H9 (cell line): ENCODE data around the gene BMPER. TPM values are rescaled to one million over a fixed set of nuclear protein-coding genes. Genes with fewer than 3 reads are reported as not detected.

ENCODE experiments used
- DNase-seq: peaks from one replicate; pipeline ENCODE4 v3.0.0-alpha.2; 2017
- H2AFZ ChIP-seq: one replicate; pipeline ENCODE4 v1.6.1; 2013; ENCODE audit warnings: mild to moderate bottlenecking, low read length, control low read depth, moderate library complexity
- H2AK5ac ChIP-seq: 2 replicates; pipeline ENCODE4 v1.6.1; 2013; ENCODE audit warnings: low read length, control low read depth, mixed read lengths; ENCODE audit not compliant: insufficient read length
- H2BK120ac ChIP-seq: one replicate; pipeline ENCODE4 v1.6.1; 2013; ENCODE audit warnings: low read depth, mild to moderate bottlenecking, low read length, control low read depth, inconsistent platforms; ENCODE audit not compliant: poor library complexity, severe bottlenecking
- H2BK12ac ChIP-seq: 2 replicates; pipeline ENCODE4 v1.6.1; 2013; ENCODE audit warnings: low read length, control low read depth, mixed read lengths, low read depth; ENCODE audit not compliant: insufficient read length
- H2BK15ac ChIP-seq: 2 replicates; pipeline ENCODE4 v1.6.1; 2013; ENCODE audit warnings: low read depth, low read length, control low read depth
- H2BK20ac ChIP-seq: one replicate; pipeline ENCODE4 v1.6.1; 2013; ENCODE audit warnings: low read depth, mild to moderate bottlenecking, low read length, control low read depth, inconsistent platforms; ENCODE audit not compliant: poor library complexity, severe bottlenecking
- H2BK5ac ChIP-seq: 2 replicates; pipeline ENCODE4 v1.6.1; 2013; ENCODE audit warnings: low read length, control low read depth, mixed read lengths; ENCODE audit not compliant: insufficient read length
- H3K14ac ChIP-seq: 2 replicates; pipeline ENCODE4 v1.6.1; 2013; ENCODE audit warnings: low read length, control low read depth; ENCODE audit not compliant: insufficient read depth
- H3K18ac ChIP-seq: 2 replicates; pipeline ENCODE4 v1.6.1; 2013; ENCODE audit warnings: low read depth, mild to moderate bottlenecking, mixed read lengths, low read length, control low read depth; ENCODE audit not compliant: insufficient read length
- H3K23ac ChIP-seq: 2 replicates; pipeline ENCODE4 v1.6.1; 2013; ENCODE audit warnings: low read length, control low read depth, mixed read lengths, low read depth; ENCODE audit not compliant: insufficient read length
- H3K23me2 ChIP-seq: 2 replicates; pipeline ENCODE4 v1.6.1; 2013; ENCODE audit warnings: low read depth, mild to moderate bottlenecking, mixed read lengths, low read length, control low read depth; ENCODE audit not compliant: insufficient read length, poor library complexity, severe bottlenecking
- H3K27ac ChIP-seq: 2 replicates; pipeline ENCODE4 v1.5.1; 2013; ENCODE audit warnings: low read length, control low read depth, mixed read lengths, low read depth; ENCODE audit not compliant: insufficient read length
- H3K27me3 ChIP-seq: 2 replicates; pipeline ENCODE4 v1.6.1; 2013; ENCODE audit warnings: low read length, control low read depth, inconsistent platforms; ENCODE audit not compliant: insufficient read depth
- H3K4ac ChIP-seq: 2 replicates; pipeline ENCODE4 v1.6.1; 2013; ENCODE audit warnings: low read depth, mild to moderate bottlenecking, control low read depth, inconsistent platforms, low read length, moderate library complexity
- H3K4me1 ChIP-seq: 2 replicates; pipeline ENCODE4 v1.6.1; 2013; ENCODE audit warnings: low read length, control low read depth, inconsistent platforms; ENCODE audit not compliant: insufficient read depth
- H3K4me2 ChIP-seq: 2 replicates; pipeline ENCODE4 v1.6.1; 2013; ENCODE audit warnings: low read length, control low read depth, mixed read lengths; ENCODE audit not compliant: insufficient read length, insufficient read depth
- H3K56ac ChIP-seq: 2 replicates; pipeline ENCODE4 v1.6.1; 2013; ENCODE audit warnings: low read depth, mild to moderate bottlenecking, mixed read lengths, low read length, control low read depth; ENCODE audit not compliant: insufficient read length
- H3K79me1 ChIP-seq: 2 replicates; pipeline ENCODE4 v1.6.1; 2013; ENCODE audit warnings: low read depth, mild to moderate bottlenecking, moderate library complexity, low read length, control low read depth, inconsistent platforms; ENCODE audit not compliant: insufficient read depth, poor library complexity, severe bottlenecking
- H3K79me2 ChIP-seq: 2 replicates; pipeline ENCODE4 v1.6.1; 2013; ENCODE audit warnings: low read length, control low read depth, inconsistent platforms; ENCODE audit not compliant: insufficient read depth
- H3K9ac ChIP-seq: 2 replicates; pipeline ENCODE4 v1.6.1; 2013; ENCODE audit warnings: low read length, control low read depth, mixed read lengths; ENCODE audit not compliant: insufficient read length; ENCODE audit errors: extremely low read depth
- H3K9me3 ChIP-seq: one replicate; pipeline ENCODE4 v1.6.1; 2013; ENCODE audit warnings: low read depth, low read length, inconsistent platforms; ENCODE audit not compliant: control insufficient read depth
- H3T11ph ChIP-seq: one replicate; pipeline ENCODE4 v1.6.1; 2013; ENCODE audit warnings: mild to moderate bottlenecking, low read length, control low read depth, inconsistent platforms
- H4K20me1 ChIP-seq: one replicate; pipeline ENCODE4 v1.6.1; 2013; ENCODE audit not compliant: control insufficient read depth, insufficient read length, insufficient read depth
- H4K5ac ChIP-seq: 2 replicates; pipeline ENCODE4 v1.6.1; 2013; ENCODE audit warnings: low read depth, mild to moderate bottlenecking, mixed read lengths, low read length, control low read depth; ENCODE audit not compliant: insufficient read length
- H4K8ac ChIP-seq: replicated peaks from 2 replicates; pipeline ENCODE4 v1.6.1; 2013; ENCODE audit warnings: low read length, control low read depth, mixed read lengths, low read depth; ENCODE audit not compliant: insufficient read length
- H4K91ac ChIP-seq: 2 replicates; pipeline ENCODE4 v1.6.1; 2013; ENCODE audit warnings: low read depth, mild to moderate bottlenecking, moderate library complexity, mixed read lengths, low read length, control low read depth; ENCODE audit not compliant: insufficient read length
- H3K27ac Mint-ChIP-seq, 3 experiments: 2 replicates in 2 of 3; 3 replicates in 1 of 3; pipeline ENCODE4 v1.8.0; 2020 to 2021; ENCODE audit warnings: mixed read lengths in 3 of 3, mild to moderate bottlenecking in 1 of 3, moderate library complexity in 1 of 3
- H3K27me3 Mint-ChIP-seq: 2 replicates; pipeline ENCODE4 v1.8.0; 2021; ENCODE audit warnings: low read depth, mild to moderate bottlenecking, moderate library complexity, mixed read lengths
- H3K36me3 Mint-ChIP-seq, 3 experiments: 2 replicates in 2 of 3; 3 replicates in 1 of 3; pipeline ENCODE4 v1.8.0; 2020 to 2021; ENCODE audit warnings: low read depth in 3 of 3, mixed read lengths in 3 of 3; ENCODE audit not compliant: insufficient read depth in 1 of 3
- H3K4me1 Mint-ChIP-seq, 2 experiments: 2 replicates each; pipeline ENCODE4 v1.8.0; 2020; ENCODE audit warnings: mixed read lengths in 2 of 2
- H3K4me3 Mint-ChIP-seq, 2 experiments: 2 replicates in 1 of 2; 3 replicates in 1 of 2; pipeline ENCODE4 v1.8.0; 2020 to 2021; ENCODE audit warnings: mild to moderate bottlenecking in 2 of 2, mixed read lengths in 2 of 2, moderate library complexity in 1 of 2
- H3K9me3 Mint-ChIP-seq, 2 experiments: 2 replicates in 1 of 2; 3 replicates in 1 of 2; pipeline ENCODE4 v1.8.0; 2020; ENCODE audit warnings: mild to moderate bottlenecking in 2 of 2, mixed read lengths in 2 of 2, moderate library complexity in 1 of 2
- CTCF ChIP-seq: fragments of 200-600 bp; sonication (generic); conservative IDR thresholded peaks from 3 replicates; pipeline ENCODE4 v1.8.0; 2021; ENCODE audit warnings: antibody characterized with exemption, mild to moderate bottlenecking
- WGBS: extraction: QIAGEN DNeasy Blood & Tissue Kit; methylation state at CpG from one replicate; pipeline ENCODE4 v1.1.7; 2013; ENCODE audit warnings: missing lambda C conversion rate, low lambda C conversion rate, mixed read lengths; ENCODE audit not compliant: insufficient read length; ENCODE audit errors: extremely low coverage; 5-methylcytosine and 5-hydroxymethylcytosine counted together
- total RNA-seq: library from RNA; stranded (reverse); gene quantifications from 2 replicates; pipeline ENCODE4 v1.2.1, GENCODE V29; 2021

Gene BMPER
- total RNA-seq, 1 experiment from 2014 or later = 0.20 TPM

GRCh38 chr7:34140066-34140465 is 234.7 kb downstream of the BMPER start:
- Mint-ChIP-seq H3K9me3 (no peaks in the 10 kb centered on the region), H3K36me3 (no peaks in the 10 kb centered on the region), H3K27ac (no peak overlapping the region), H3K27me3 (peaks cover 1% of the 10 kb centered on the region; the same call in 1 of the 2 replicates), H3K4me1 (peaks cover 22% of the 10 kb centered on the region in 2 experiments), H3K4me3 (no peak overlapping the region)
- no peak overlapping the region for H4K8ac ChIP-seq
- no peak overlapping the region for H3T11ph ChIP-seq
- no peaks in the 10 kb centered on the region for H3K9me3 ChIP-seq
- no peak overlapping the region for H2BK20ac ChIP-seq
- H3K18ac ChIP-seq = no peak overlapping the region
- no peaks in the 10 kb centered on the region for H3K79me2 ChIP-seq
- H3K23me2 ChIP-seq = no peaks in the 10 kb centered on the region
- H2AFZ ChIP-seq = no peak overlapping the region
- no peak overlapping the region for H2BK120ac ChIP-seq
- no peak overlapping the region for H2BK12ac ChIP-seq
- H3K27me3 ChIP-seq = no peaks in the 10 kb centered on the region
- no peak overlapping the region for H4K91ac ChIP-seq
- H3K4ac ChIP-seq = no peak overlapping the region
- H3K4me2 ChIP-seq = no peak overlapping the region
- H2BK15ac ChIP-seq = no peak overlapping the region
- H3K27ac ChIP-seq = no peak overlapping the region
- no peak overlapping the region for H3K9ac ChIP-seq
- H3K23ac ChIP-seq = no peak overlapping the region
- no peaks in the 10 kb centered on the region for H4K20me1 ChIP-seq
- H2BK5ac ChIP-seq = no peak overlapping the region
- no peak for TF ChIP-seq CTCF
- no peaks in the 10 kb centered on the region; the same call in 1 of the 2 replicates for H3K4me1 ChIP-seq
- H3K56ac ChIP-seq = no peak overlapping the region
- no peak overlapping the region for H4K5ac ChIP-seq
- no peak overlapping the region for H2AK5ac ChIP-seq
- H3K79me1 ChIP-seq = no peaks in the 10 kb centered on the region
- DNase-seq = no peak
- no peak overlapping the region for H3K14ac ChIP-seq
- WGBS = no CpG with 5 or more reads among the region's 4 CpGs
